ENCODE data around the gene ZNF20. TPM values are rescaled to one million over a fixed set of nuclear protein-coding genes. Genes with fewer than 3 reads are reported as not detected.

Gene ZNF20
- total and polyA plus RNA-seq, 9 of the 15 experiments (the other 6 are each of a cell fraction or from before 2014, with no cell fraction given) = 1.4 to 3.7 (median 3.1) TPM

DNA sequence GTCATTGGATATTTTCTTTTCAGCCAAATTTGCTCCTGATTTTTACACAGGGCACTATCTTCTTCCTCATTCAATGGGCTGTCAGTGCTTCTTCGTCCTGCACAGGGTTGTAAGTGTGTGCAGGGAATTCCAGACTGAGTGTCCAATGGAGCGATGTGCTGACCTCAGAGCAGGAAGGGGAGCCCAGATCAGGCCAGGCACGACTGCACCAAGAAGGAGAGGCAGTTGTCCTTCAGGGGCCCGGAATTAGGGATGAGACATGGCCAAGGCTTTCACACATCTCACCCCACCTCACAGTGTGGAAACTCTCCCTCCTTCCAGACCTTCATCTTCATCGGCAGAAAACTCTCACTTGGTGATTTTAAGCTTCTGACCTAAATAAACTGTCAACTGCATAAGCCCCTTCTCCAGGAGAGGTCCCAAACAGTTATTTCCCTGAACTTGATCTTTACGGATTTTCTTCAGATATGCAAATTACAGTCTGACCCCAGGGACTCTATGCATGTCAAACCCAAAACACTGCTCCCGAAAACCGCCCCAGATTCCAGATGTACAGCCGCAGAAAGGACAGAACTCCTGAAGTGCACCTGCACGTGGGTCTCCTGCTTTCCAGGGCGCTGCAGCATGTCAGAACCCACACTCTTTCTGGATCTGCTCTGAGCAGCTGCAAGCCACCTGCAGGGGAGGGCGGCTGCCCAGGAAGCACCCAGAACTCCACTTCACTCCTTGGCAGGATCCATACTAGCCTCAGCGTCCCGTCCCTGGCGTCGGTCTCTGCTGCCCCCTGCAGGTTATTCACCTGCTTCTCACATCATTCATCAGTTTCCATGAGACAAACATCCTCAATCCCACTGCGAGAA, 625 bp upstream of the ZNF20 start (continued):
- TF ChIP-seq, protein P1, sequence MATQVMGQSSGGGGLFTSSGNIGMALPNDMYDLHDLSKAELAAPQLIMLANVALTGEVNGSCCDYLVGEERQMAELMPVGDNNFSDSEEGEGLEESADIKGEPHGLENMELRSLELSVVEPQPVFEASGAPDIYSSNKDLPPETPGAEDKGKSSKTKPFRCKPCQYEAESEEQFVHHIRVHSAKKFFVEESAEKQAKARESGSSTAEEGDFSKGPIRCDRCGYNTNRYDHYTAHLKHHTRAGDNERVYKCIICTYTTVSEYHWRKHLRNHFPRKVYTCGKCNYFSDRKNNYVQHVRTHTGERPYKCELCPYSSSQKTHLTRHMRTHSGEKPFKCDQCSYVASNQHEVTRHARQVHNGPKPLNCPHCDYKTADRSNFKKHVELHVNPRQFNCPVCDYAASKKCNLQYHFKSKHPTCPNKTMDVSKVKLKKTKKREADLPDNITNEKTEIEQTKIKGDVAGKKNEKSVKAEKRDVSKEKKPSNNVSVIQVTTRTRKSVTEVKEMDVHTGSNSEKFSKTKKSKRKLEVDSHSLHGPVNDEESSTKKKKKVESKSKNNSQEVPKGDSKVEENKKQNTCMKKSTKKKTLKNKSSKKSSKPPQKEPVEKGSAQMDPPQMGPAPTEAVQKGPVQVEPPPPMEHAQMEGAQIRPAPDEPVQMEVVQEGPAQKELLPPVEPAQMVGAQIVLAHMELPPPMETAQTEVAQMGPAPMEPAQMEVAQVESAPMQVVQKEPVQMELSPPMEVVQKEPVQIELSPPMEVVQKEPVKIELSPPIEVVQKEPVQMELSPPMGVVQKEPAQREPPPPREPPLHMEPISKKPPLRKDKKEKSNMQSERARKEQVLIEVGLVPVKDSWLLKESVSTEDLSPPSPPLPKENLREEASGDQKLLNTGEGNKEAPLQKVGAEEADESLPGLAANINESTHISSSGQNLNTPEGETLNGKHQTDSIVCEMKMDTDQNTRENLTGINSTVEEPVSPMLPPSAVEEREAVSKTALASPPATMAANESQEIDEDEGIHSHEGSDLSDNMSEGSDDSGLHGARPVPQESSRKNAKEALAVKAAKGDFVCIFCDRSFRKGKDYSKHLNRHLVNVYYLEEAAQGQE (IDR thresholded peaks at IDR 0.05; ENCODE audit: borderline replicate concordance) = peak; percentile 89
- TF ChIP-seq, protein P1 (CRISPR knock-in tag; IDR thresholded peaks at IDR 0.05; ENCODE audit: low read depth) = no peak
- TF ChIP-seq NCOA4 (IDR thresholded peaks at IDR 0.05; ENCODE audit: partially characterized antibody) = no peak
- TF ChIP-seq, protein P2, sequence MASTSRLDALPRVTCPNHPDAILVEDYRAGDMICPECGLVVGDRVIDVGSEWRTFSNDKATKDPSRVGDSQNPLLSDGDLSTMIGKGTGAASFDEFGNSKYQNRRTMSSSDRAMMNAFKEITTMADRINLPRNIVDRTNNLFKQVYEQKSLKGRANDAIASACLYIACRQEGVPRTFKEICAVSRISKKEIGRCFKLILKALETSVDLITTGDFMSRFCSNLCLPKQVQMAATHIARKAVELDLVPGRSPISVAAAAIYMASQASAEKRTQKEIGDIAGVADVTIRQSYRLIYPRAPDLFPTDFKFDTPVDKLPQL (IDR thresholded peaks at IDR 0.05; ENCODE audit: extremely low read depth, insufficient read length) = no peak
- peak; percentile 40; the same call in 1 of the 2 replicates for TF ChIP-seq RB1 (IDR thresholded peaks at IDR 0.05; ENCODE audit: low read depth)
- peak; percentile 92 for TF ChIP-seq SMC3 (conservative IDR thresholded peaks at IDR 0.05; ENCODE audit: insufficient read depth, low read depth, low read length)
- TF ChIP-seq CBX1 (IDR thresholded peaks at IDR 0.05; ENCODE audit: low read depth) = 0 out of 2 replicates have a peak, but pooled peaks have one; percentile 14
- TF ChIP-seq HOXB6 (CRISPR knock-in tag; IDR thresholded peaks at IDR 0.05; ENCODE audit: borderline replicate concordance) = no peak
- TF ChIP-seq MNT (conservative IDR thresholded peaks at IDR 0.05) = no peak
- no peak for TF ChIP-seq ZNF75A (CRISPR knock-in tag; IDR thresholded peaks at IDR 0.05)
- TF ChIP-seq ZNF695 (CRISPR knock-in tag; IDR thresholded peaks at IDR 0.05) = no peak
- no peak for TF ChIP-seq KAT2B (IDR thresholded peaks at IDR 0.05; ENCODE audit: low read depth, low read length)
- TF ChIP-seq RCOR1 (IDR thresholded peaks at IDR 0.05; ENCODE audit: borderline replicate concordance in 1 of 2, low read depth in 2 of 2, low read length in 2 of 2) = 0 out of 4 replicates have a peak, but pooled peaks of 1 of the 2 experiments have one; percentile 29
- 0 out of 2 replicates have a peak, but pooled peaks have one; percentile 15 for TF ChIP-seq JUND (IDR thresholded peaks at IDR 0.05; ENCODE audit: borderline replicate concordance, low read depth, low read length)
- no peak; the same call in 2 of the 3 replicates for TF ChIP-seq JUND (tag; IDR thresholded peaks at IDR 0.05; ENCODE audit: borderline replicate concordance, low read depth, low read length)
- TF ChIP-seq HDAC2 (IDR thresholded peaks at IDR 0.05) = no peak
- no peak for TF ChIP-seq DDX20 (tag; IDR thresholded peaks at IDR 0.05; ENCODE audit: low read depth)
- peak; percentile 64; the same call in 1 of the 2 replicates for TF ChIP-seq HDGF (IDR thresholded peaks at IDR 0.05)
